Endothelial cell of umbilical vein (primary cell): ENCODE measurements around the gene OTUD1. TPM values are rescaled to one million over a fixed set of nuclear protein-coding genes. Genes with fewer than 3 reads are reported as not detected.

Source experiments
- BruUV-seq: library from RNA; stranded (reverse); fragments of 400-500 nt; replicated peaks from 2 replicates; lab custom pipeline; 2021; lab: Mats Ljungman, UMichigan
- CTCF ChIA-PET: fragments of 300-600, 350-600 bp; sonication (Branson Sonifier 250); formaldehyde crosslinking; loops from one replicate; lab custom pipeline; 2021; ENCODE audit warnings: antibody characterized with exemption, inconsistent platforms; lab: Charles Lee
- POLR2A ChIA-PET: fragments of 300-600, 350-600 bp; sonication (Branson Sonifier 250); formaldehyde crosslinking; loops from one replicate; lab custom pipeline; 2021; ENCODE audit warnings: antibody characterized with exemption, inconsistent platforms; lab: Charles Lee
- DNase-seq: peaks from one replicate; pipeline ENCODE4 v3.0.0-alpha.2; 2011; ENCODE audit warnings: low read depth, low spot score
- FAIRE-seq: peaks from 2 replicates; lab custom pipeline; 2011; peaks lifted over from hg19 to GRCh38; lab: Jason Lieb, UNC
- H2AFZ ChIP-seq: 2 replicates; pipeline ENCODE4 v1.6.0; 2012; ENCODE audit warnings: low read depth, low read length, control low read depth, inconsistent platforms
- H3K27ac ChIP-seq: 2 replicates; pipeline ENCODE4 v1.5.1; 2011; ENCODE audit warnings: low read depth, mild to moderate bottlenecking, control low read depth, low read length, moderate library complexity; ENCODE audit not compliant: insufficient read depth
- H3K27me3 ChIP-seq, 2 experiments: 2 replicates each; pipeline versions ENCODE4 v1.6.0 to v1.6.1; 2011; ENCODE audit warnings: low read length in 2 of 2, mixed read lengths in 1 of 2; ENCODE audit not compliant: control insufficient read depth in 2 of 2, insufficient read depth in 2 of 2
- H3K36me3 ChIP-seq, 2 experiments: 2 replicates in 1 of 2; 3 replicates in 1 of 2; pipeline ENCODE4 v1.5.1; 2011; ENCODE audit warnings: low read length in 2 of 2, mild to moderate bottlenecking in 1 of 2, moderate library complexity in 1 of 2; ENCODE audit not compliant: control insufficient read depth in 2 of 2, insufficient read depth in 2 of 2; ENCODE audit errors: extremely low read depth in 1 of 2
- H3K4me1 ChIP-seq: 3 replicates; pipeline ENCODE4 v1.5.1; 2011; ENCODE audit warnings: mild to moderate bottlenecking, low read length; ENCODE audit not compliant: control insufficient read depth, insufficient read depth; ENCODE audit errors: extremely low read depth
- H3K4me2 ChIP-seq: 2 replicates; pipeline ENCODE4 v1.6.1; 2011; ENCODE audit warnings: low read length, control low read depth, mixed read lengths; ENCODE audit not compliant: insufficient read depth
- H3K4me3 ChIP-seq, 3 experiments: fragments of 200-600 bp in 1 of 3; sonication (generic), shearing (Covaris generic) in 1 of 3; replicated peaks in 1 of 3; 2 replicates each; pipeline ENCODE4 v1.5.1; 2011 to 2016; ENCODE audit warnings: control low read depth in 3 of 3, low read length in 3 of 3, mild to moderate bottlenecking in 2 of 3, inconsistent platforms in 1 of 3, low read depth in 1 of 3, moderate library complexity in 1 of 3; ENCODE audit not compliant: insufficient read depth in 1 of 3
- H3K79me2 ChIP-seq: 2 replicates; pipeline ENCODE4 v1.6.0; 2012; ENCODE audit warnings: low read length, inconsistent platforms; ENCODE audit not compliant: control insufficient read depth, insufficient read depth
- H3K9ac ChIP-seq: replicated peaks from 2 replicates; pipeline ENCODE3; 2011; ENCODE audit warnings: low read length, control low read depth; ENCODE audit not compliant: insufficient read depth; ENCODE audit errors: extremely low read depth
- H3K9me1 ChIP-seq: replicated peaks from 3 replicates; pipeline ENCODE4 v1.6.0; 2011; ENCODE audit warnings: mild to moderate bottlenecking, low read length; ENCODE audit not compliant: control insufficient read depth, insufficient read depth; ENCODE audit errors: extremely low read depth
- H3K9me3 ChIP-seq: replicated peaks from 2 replicates; pipeline ENCODE4 v1.5.1; 2012; ENCODE audit warnings: low read length, inconsistent platforms; ENCODE audit not compliant: control insufficient read depth, insufficient read depth
- H4K20me1 ChIP-seq: replicated peaks from 2 replicates; pipeline ENCODE3; 2011; ENCODE audit warnings: mild to moderate bottlenecking, low read length; ENCODE audit not compliant: control insufficient read depth, insufficient read depth; ENCODE audit errors: extremely low read depth
- EZH2 ChIP-seq: IDR thresholded peaks from 2 replicates; pipeline ENCODE4 v1.6.1; 2012; ENCODE audit warnings: borderline replicate concordance, low read depth, mild to moderate bottlenecking, moderate library complexity, low read length, inconsistent platforms; ENCODE audit not compliant: severe bottlenecking
- GATA2 ChIP-seq: IDR thresholded peaks from 2 replicates; pipeline ENCODE4 v1.7.0; 2011; ENCODE audit warnings: low read depth, mild to moderate bottlenecking, moderate library complexity, mixed read lengths, low read length; ENCODE audit not compliant: insufficient read length, insufficient read depth
- JUN ChIP-seq: IDR thresholded peaks from 2 replicates; pipeline ENCODE4 v1.6.1; 2011; ENCODE audit warnings: borderline replicate concordance, low read depth; ENCODE audit not compliant: insufficient read length, insufficient read depth
- MAX ChIP-seq: IDR thresholded peaks from 2 replicates; pipeline ENCODE4 v1.6.1; 2011; ENCODE audit not compliant: insufficient read depth, insufficient read length
- POLR2AphosphoS5 ChIP-seq: IDR thresholded peaks from 2 replicates; pipeline ENCODE4 v1.6.1; 2012; ENCODE audit warnings: low read depth, mild to moderate bottlenecking, control low read depth, low read length, moderate library complexity; ENCODE audit not compliant: insufficient read depth
- dilution Hi-C: fragments of 300-500 bp; cut with MboI; formaldehyde crosslinking; loops from one replicate; pipeline ENCODE4 v1.15.0; 2019; ENCODE audit warnings: low sequenced_read_pairs; ENCODE audit not compliant: extremely low pct_ligation_motif_present
- intact Hi-C: fragments of 100-400 bp; cut with micrococcal nuclease; formaldehyde crosslinking; loops from one replicate; pipeline ENCODE4 v1.10.0; 2022
- polyA plus RNA-seq, 4 experiments: library from polyadenylated mRNA; depleted of rRNA in 3 of 4; stranded (reverse) in 3 of 4; unstranded in 1 of 4; fragments of >200 nt; gene quantifications; 2 replicates each; pipeline versions ENCODE4 v1.2.1 to v1.2.3, GENCODE V29; 2011 to 2012; ENCODE audit warnings: missing spikeins in 1 of 4
- total RNA-seq: library from RNA; stranded (reverse); gene quantifications from 2 replicates; pipeline ENCODE4 v1.2.3, GENCODE V29; 2021

Gene OTUD1
- total and polyA plus RNA-seq, 2 donors (not counting 3 experiments of a cell fraction or from before 2014, with no cell fraction given) = 2.2 to 4.8 TPM

- H2AFZ ChIP-seq = no peak overlapping the region
- dilution Hi-C loops = no loop called here
- CTCF ChIA-PET = no interaction called here
- no peak overlapping the region for H3K9ac ChIP-seq
- H3K4me2 ChIP-seq = no peak overlapping the region
- H3K27me3 ChIP-seq = no peaks in the 10 kb centered on the region
- no peak for TF ChIP-seq POLR2AphosphoS5
- no peak for TF ChIP-seq EZH2
- no peak for TF ChIP-seq JUN
- TF ChIP-seq GATA2 = no peak
- H4K20me1 ChIP-seq = no peaks in the 10 kb centered on the region
- no peak overlapping the region for H3K27ac ChIP-seq
- BruUV-seq = no TSS peak
- H3K36me3 ChIP-seq = no peaks in the 10 kb centered on the region
- H3K9me1 ChIP-seq = no peaks in the 10 kb centered on the region
- intact Hi-C loops = no loop called here
- H3K9me3 ChIP-seq = no peaks in the 10 kb centered on the region
- no peak for DNase-seq
- H3K4me3 ChIP-seq = no peak overlapping the region
- no peak for FAIRE-seq
- H3K79me2 ChIP-seq = no peaks in the 10 kb centered on the region
- no peaks in the 10 kb centered on the region for H3K4me1 ChIP-seq
- POLR2A ChIA-PET = no interaction called here
These were observed 21.6 kb upstream of the OTUD1 start for GRCh38 chr10:23417254-23417653.

- Histone ChIP-seq H3K79me2 (no peaks in the 10 kb centered on the region), H3K4me2 (no peak overlapping the region), H3K27ac (no peak overlapping the region), H3K27me3 (no peaks in the 10 kb centered on the region), H4K20me1 (no peaks in the 10 kb centered on the region), H3K4me1 (no peaks in the 10 kb centered on the region), H2AFZ (no peak overlapping the region), H3K36me3 (no peaks in the 10 kb centered on the region), H3K9me3 (no peaks in the 10 kb centered on the region), H3K9me1 (no peaks in the 10 kb centered on the region), H3K9ac (no peak overlapping the region), H3K4me3 (no peak overlapping the region)
- CTCF ChIA-PET = interaction anchor here (0.7 kb wide), 1 partner anchor 35 kb away, joined by 3 read pairs; no protein-coding TSS in a partner anchor
- dilution Hi-C loops (no loop called here), intact Hi-C loops (no loop called here)
- BruUV-seq = no TSS peak
- no peak for TF ChIP-seq MAX
- POLR2A ChIA-PET = no interaction called here
- no peak for DNase-seq
- FAIRE-seq = no peak
These were observed 20.7 kb upstream of the OTUD1 start for GRCh38 chr10:23418051-23418681.
